HG03439 (cell line): ENCODE data around the gene ENPP7.

Source experiments
- ATAC-seq: cut with Tn5 transposase; IDR thresholded peaks from one replicate; pipeline ENCODE4 v1.9.1; 2021; ENCODE audit warnings: mild to moderate bottlenecking, moderate library complexity; ENCODE audit not compliant: unreplicated experiment

ENPP7 gene

GRCh38 chr17:79730769-79731483, at the start of gene ENPP7:
TSS of gene ENPP7 (plus strand) at chr17:79730943. CDS start at chr17:79731140, 197 bp downstream.
- ATAC-seq = no peak

GRCh38 chr17:79681101-79681621, 49.6 kb upstream of the ENPP7 start:
- ATAC-seq = no peak

- ATAC-seq = no peak
Observed at GRCh38 chr17:79681628-79682261, 49.0 kb upstream of the ENPP7 start.

- ATAC-seq = no peak
Observed at GRCh38 chr17:79683365-79683764, 47.4 kb upstream of the ENPP7 start.

- ATAC-seq = no peak
Observed at GRCh38 chr17:79684132-79684985, 46.4 kb upstream of the ENPP7 start.

- ATAC-seq = no peak
Observed at GRCh38 chr17:79685121-79685520, 45.6 kb upstream of the ENPP7 start.

GRCh38 chr17:79686476-79686875, 44.3 kb upstream of the ENPP7 start:
- no peak for ATAC-seq

GRCh38 chr17:79690466-79690865, 40.3 kb upstream of the ENPP7 start:
- ATAC-seq = no peak

GRCh38 chr17:79690988-79691836, 39.5 kb upstream of the ENPP7 start:
- no peak for ATAC-seq

GRCh38 chr17:79691931-79692330, 38.8 kb upstream of the ENPP7 start:
- no peak for ATAC-seq

- no peak for ATAC-seq
Observed at GRCh38 chr17:79693419-79693818, 37.3 kb upstream of the ENPP7 start.

- no peak for ATAC-seq
Observed at GRCh38 chr17:79695293-79695790, 35.4 kb upstream of the ENPP7 start.

- ATAC-seq = no peak
Observed at GRCh38 chr17:79695797-79696609, 34.7 kb upstream of the ENPP7 start.

- no peak for ATAC-seq
Observed at GRCh38 chr17:79696610-79696982, 34.1 kb upstream of the ENPP7 start.

GRCh38 chr17:79698146-79698846, 32.4 kb upstream of the ENPP7 start:
- ATAC-seq = no peak

GRCh38 chr17:79699386-79700036, 31.2 kb upstream of the ENPP7 start:
- no peak for ATAC-seq

- no peak for ATAC-seq
Observed at GRCh38 chr17:79700592-79700991, 30.2 kb upstream of the ENPP7 start.

GRCh38 chr17:79702034-79702433, 28.7 kb upstream of the ENPP7 start:
- ATAC-seq = no peak
